GM12878 (cell line): ENCODE results near the gene MTA3. TPM values are rescaled to one million over a fixed set of nuclear protein-coding genes. Genes with fewer than 3 reads are reported as not detected.

Experiments used
- ATAC-seq: fragments of 200-7000 bp; cut with Tn5 transposase; 3 replicates; pipeline ENCODE4 v1.9.1; 2020; ENCODE audit warnings: mild to moderate bottlenecking, moderate library complexity
- BruUV-seq: library from RNA; stranded (reverse); fragments of 400-500 nt; replicated peaks from 2 replicates; lab custom pipeline; 2021; lab: Mats Ljungman, UMichigan
- CTCF ChIA-PET: fragments of 300-600 bp; sonication (Branson Sonifier 250); formaldehyde crosslinking; extraction: SDS; loops from one replicate; lab custom pipeline; 2021; ENCODE audit warnings: inconsistent platforms; lab: Yijun Ruan, JAX
- POLR2A ChIA-PET: fragments of 350-600 bp; formaldehyde crosslinking; extraction: SDS; loops from one replicate; lab custom pipeline; 2021; ENCODE audit warnings: inconsistent platforms; lab: Charles Lee
- RAD21 ChIA-PET: fragments of 300-600 bp; sonication (Branson Sonifier 250); formaldehyde crosslinking; loops from one replicate; lab custom pipeline; 2023; ENCODE audit warnings: antibody characterized with exemption; ENCODE audit not compliant: unreplicated experiment; lab: Charles Lee
- SMC1A ChIA-PET: fragments of 300-600 bp; sonication (Branson Sonifier 250); formaldehyde crosslinking; loops from one replicate; lab custom pipeline; 2023; ENCODE audit not compliant: unreplicated experiment, uncharacterized antibody; lab: Charles Lee
- DNase-seq: peaks from one replicate; pipeline ENCODE4 v3.0.0-alpha.2; 2011; ENCODE audit warnings: low read depth, low spot score
- FAIRE-seq: peaks from 3 replicates; lab custom pipeline; 2011; peaks lifted over from hg19 to GRCh38; lab: Jason Lieb, UNC
- H2AFZ ChIP-seq: 2 replicates; pipeline ENCODE4 v1.6.0; 2011; ENCODE audit warnings: low read depth, low read length, control low read depth; ENCODE audit not compliant: control insufficient read depth
- H3K27ac ChIP-seq: 2 replicates; pipeline ENCODE4 v1.5.1; 2011; ENCODE audit warnings: control low read depth; ENCODE audit not compliant: control insufficient read depth, insufficient read depth
- H3K27me3 ChIP-seq, 2 experiments: replicated peaks in 1 of 2; 2 replicates each; pipeline versions ENCODE4 v1.6.0 to v1.6.1; 2011; ENCODE audit warnings: low read length in 1 of 2; ENCODE audit not compliant: control insufficient read depth in 2 of 2, insufficient read depth in 2 of 2
- H3K36me3 ChIP-seq, 2 experiments: 2 replicates each; pipeline ENCODE4 v1.5.1; 2011; ENCODE audit warnings: low read length in 1 of 2; ENCODE audit not compliant: control insufficient read depth in 2 of 2, insufficient read depth in 2 of 2
- H3K4me1 ChIP-seq: 2 replicates; pipeline ENCODE4 v1.6.1; 2011; ENCODE audit warnings: mild to moderate bottlenecking, low read length, moderate library complexity, mixed read lengths; ENCODE audit not compliant: control insufficient read depth, insufficient read depth
- H3K4me2 ChIP-seq: 2 replicates; pipeline ENCODE4 v1.6.0; 2011; ENCODE audit warnings: control low read depth; ENCODE audit not compliant: control insufficient read depth, insufficient read depth
- H3K4me3 ChIP-seq: fragments of 200-600 bp; sonication (generic); 2 replicates; pipeline ENCODE4 v1.5.1; 2016
- H3K79me2 ChIP-seq: 2 replicates; pipeline ENCODE4 v1.6.0; 2011; ENCODE audit warnings: low read length; ENCODE audit not compliant: control insufficient read depth, insufficient read depth
- H3K9ac ChIP-seq: 2 replicates; pipeline ENCODE4 v1.8.0; 2011; ENCODE audit warnings: low read length, control low read depth, mixed read lengths; ENCODE audit not compliant: control insufficient read depth, insufficient read depth
- H3K9me3 ChIP-seq: replicated peaks from 3 replicates; pipeline ENCODE4 v1.5.1; 2011; ENCODE audit warnings: mild to moderate bottlenecking, low read length; ENCODE audit not compliant: control insufficient read depth, insufficient read depth
- H4K20me1 ChIP-seq: 2 replicates; pipeline ENCODE4 v1.6.0; 2011; ENCODE audit not compliant: control insufficient read depth, insufficient read depth
- BRCA1 ChIP-seq: IDR thresholded peaks from 2 replicates; pipeline ENCODE4 v1.6.1; 2011; ENCODE audit warnings: low read depth, low read length, improper control_type of control experiment
- FOS ChIP-seq: IDR thresholded peaks from 3 replicates; pipeline ENCODE4 v1.6.1; 2011; ENCODE audit warnings: borderline replicate concordance; ENCODE audit not compliant: insufficient read length; ENCODE audit errors: extremely low read depth
- MTA2 ChIP-seq: fragments of 450-650 bp; IDR thresholded peaks from 2 replicates; pipeline ENCODE4 v1.6.1; 2016; ENCODE audit warnings: low read depth, mild to moderate bottlenecking, moderate library complexity
- POLR2A ChIP-seq: IDR thresholded peaks from 2 replicates; pipeline ENCODE4 v1.6.1; 2011; ENCODE audit warnings: low read depth, mild to moderate bottlenecking, low read length
- SMAD1 ChIP-seq: fragments of 450-650 bp; IDR thresholded peaks from 2 replicates; pipeline ENCODE4 v1.6.1; 2018; ENCODE audit warnings: mild to moderate bottlenecking, low read depth; ENCODE audit not compliant: partially characterized antibody
- SP1 ChIP-seq: IDR thresholded peaks from one replicate; pipeline ENCODE4 v1.6.1; 2011; ENCODE audit warnings: low read depth, low read length
- SPI1 ChIP-seq: IDR thresholded peaks from 2 replicates; pipeline ENCODE4 v1.6.1; 2011; ENCODE audit warnings: low read depth, mild to moderate bottlenecking, low read length, moderate library complexity, borderline replicate concordance; ENCODE audit not compliant: insufficient read depth
- SREBF2 ChIP-seq: IDR thresholded peaks from 2 replicates; pipeline ENCODE4 v1.6.1; 2012; ENCODE audit warnings: mild to moderate bottlenecking, low read length
- SUPT20H ChIP-seq: IDR thresholded peaks from 2 replicates; pipeline ENCODE4 v1.6.1; 2011; ENCODE audit warnings: low read depth, mild to moderate bottlenecking, low read length, moderate library complexity, borderline replicate concordance; ENCODE audit not compliant: control insufficient read depth
- TAF1 ChIP-seq: IDR thresholded peaks from 2 replicates; pipeline ENCODE4 v1.6.1; 2011; ENCODE audit warnings: mild to moderate bottlenecking, low read depth, low read length, borderline replicate concordance
- WRNIP1 ChIP-seq: IDR thresholded peaks from 2 replicates; pipeline ENCODE4 v1.6.1; 2011; ENCODE audit warnings: low read depth, low read length, improper control_type of control experiment, borderline replicate concordance
- WGBS: methylation state at CpG from one replicate; pipeline ENCODE4 v1.1.6; 2016; ENCODE audit warnings: low lambda C conversion rate; ENCODE audit not compliant: insufficient replicate concordance, insufficient coverage; ENCODE audit errors: missing lambda C conversion rate; 5-methylcytosine and 5-hydroxymethylcytosine counted together
- in situ Hi-C: fragments of 300-500 bp; cut with MboI; formaldehyde crosslinking; loops from 9 replicates; pipeline ENCODE4 v1.14.3; 2018; ENCODE audit warnings: mixed read lengths
- intact Hi-C: fragments of 100-400 bp; cut with micrococcal nuclease; formaldehyde crosslinking; loops from one replicate; pipeline ENCODE4 v1.14.2; 2022; ENCODE audit not compliant: unreplicated experiment
- polyA plus RNA-seq, 11 experiments: library from polyadenylated mRNA; depleted of rRNA in 4 of 11; unstranded in 6 of 11; stranded (reverse) in 5 of 11; fragments of >200 nt; fragmentation: Nextera tagmentation in 4 of 11; fragmentation: Illumina TruSeq in 1 of 11; extraction: Ambion mirVana in 4 of 11; extraction: Trizol in 1 of 11; gene quantifications; 1 replicate in 1 of 11; 2 replicates in 10 of 11; pipeline versions ENCODE4 v1.2.1 to v1.2.3, GENCODE V29; 2011 to 2016; ENCODE audit warnings: inconsistent platforms in 2 of 11, missing spikeins in 2 of 11, low read depth in 1 of 11
- total RNA-seq, 4 experiments: library from RNA; depleted of rRNA in 3 of 4; stranded (reverse); fragments of >200 nt in 3 of 4; fragmentation: Illumina TruSeq in 1 of 4; extraction: Trizol in 1 of 4; gene quantifications; 2 replicates each; pipeline versions ENCODE4 v1.2.1 to v1.2.3, GENCODE V29; 2013 to 2021
- TF ChIP-seq, protein P1 (sequence below): fragments of 450-650 bp; IDR thresholded peaks from 2 replicates; pipeline ENCODE4 v1.6.1; 2018; ENCODE audit warnings: borderline replicate concordance, mild to moderate bottlenecking; ENCODE audit not compliant: partially characterized antibody
- TF ChIP-seq, protein P2 (sequence below): IDR thresholded peaks from 2 replicates; pipeline ENCODE4 v1.6.1; 2012; ENCODE audit warnings: low read depth, low read length, improper control_type of control experiment
- TF ChIP-seq, protein P3 (sequence below): fragments of 450-650 bp; conservative IDR thresholded peaks from 2 replicates; pipeline ENCODE4 v1.6.1; 2017; ENCODE audit warnings: mild to moderate bottlenecking, moderate library complexity

MTA3 gene
- total and polyA plus RNA-seq, 10 of the 15 experiments (the other 5 are each of a cell fraction or from before 2014, with no cell fraction given), result 17.6 to 45.5 (median 26.5) TPM

DNA sequence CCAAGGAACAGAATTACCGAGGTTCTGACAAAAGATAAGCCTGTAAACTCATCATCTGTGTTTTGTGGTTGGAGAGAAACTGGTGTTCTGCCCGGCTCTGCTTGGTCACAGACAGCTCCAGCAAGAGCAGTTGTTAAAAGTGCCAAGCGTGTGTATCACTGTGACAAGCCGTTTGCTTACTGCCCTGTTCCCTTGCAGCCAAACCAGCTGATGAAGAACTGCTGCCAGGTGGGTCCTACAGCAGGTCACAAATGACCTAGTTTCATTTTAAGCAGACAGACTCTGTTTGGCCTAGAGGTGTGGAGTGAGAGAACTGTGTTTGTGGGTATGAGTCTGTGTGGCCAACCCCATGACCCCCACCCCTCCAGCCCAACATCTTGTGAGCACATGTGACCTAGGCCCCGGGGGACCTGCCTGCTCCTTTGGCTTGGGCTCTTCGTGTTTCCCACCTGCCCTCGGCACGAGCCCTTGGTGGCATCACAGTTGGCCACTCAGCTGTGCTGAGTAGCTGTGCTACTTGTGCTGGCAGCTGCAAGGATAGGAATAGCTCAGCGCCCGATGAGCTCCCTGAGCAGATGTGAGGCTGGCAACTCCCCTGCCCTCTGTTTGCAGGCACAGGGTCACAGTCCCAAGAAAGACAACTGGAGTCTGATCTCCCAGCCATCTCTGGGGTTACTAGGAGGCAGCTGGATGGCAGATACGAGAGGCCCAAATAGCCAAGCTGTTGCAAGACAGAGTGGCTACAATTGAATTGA, 185.8 kb downstream of the MTA3 start (continued):
- TF ChIP-seq, protein P1, sequence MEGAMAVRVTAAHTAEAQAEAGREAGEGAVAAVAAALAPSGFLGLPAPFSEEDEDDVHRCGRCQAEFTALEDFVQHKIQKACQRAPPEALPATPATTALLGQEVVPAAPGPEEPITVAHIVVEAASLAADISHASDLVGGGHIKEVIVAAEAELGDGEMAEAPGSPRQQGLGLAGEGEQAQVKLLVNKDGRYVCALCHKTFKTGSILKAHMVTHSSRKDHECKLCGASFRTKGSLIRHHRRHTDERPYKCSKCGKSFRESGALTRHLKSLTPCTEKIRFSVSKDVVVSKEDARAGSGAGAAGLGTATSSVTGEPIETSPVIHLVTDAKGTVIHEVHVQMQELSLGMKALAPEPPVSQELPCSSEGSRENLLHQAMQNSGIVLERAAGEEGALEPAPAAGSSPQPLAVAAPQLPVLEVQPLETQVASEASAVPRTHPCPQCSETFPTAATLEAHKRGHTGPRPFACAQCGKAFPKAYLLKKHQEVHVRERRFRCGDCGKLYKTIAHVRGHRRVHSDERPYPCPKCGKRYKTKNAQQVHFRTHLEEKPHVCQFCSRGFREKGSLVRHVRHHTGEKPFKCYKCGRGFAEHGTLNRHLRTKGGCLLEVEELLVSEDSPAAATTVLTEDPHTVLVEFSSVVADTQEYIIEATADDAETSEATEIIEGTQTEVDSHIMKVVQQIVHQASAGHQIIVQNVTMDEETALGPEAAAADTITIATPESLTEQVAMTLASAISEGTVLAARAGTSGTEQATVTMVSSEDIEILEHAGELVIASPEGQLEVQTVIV, result no peak
- TF ChIP-seq SMAD1 (no peak), SP1 (no peak), POLR2A (no peak), FOS (no peak)
- TF ChIP-seq, protein P2, sequence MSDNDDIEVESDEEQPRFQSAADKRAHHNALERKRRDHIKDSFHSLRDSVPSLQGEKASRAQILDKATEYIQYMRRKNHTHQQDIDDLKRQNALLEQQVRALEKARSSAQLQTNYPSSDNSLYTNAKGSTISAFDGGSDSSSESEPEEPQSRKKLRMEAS, result peak; percentile 32

DNA sequence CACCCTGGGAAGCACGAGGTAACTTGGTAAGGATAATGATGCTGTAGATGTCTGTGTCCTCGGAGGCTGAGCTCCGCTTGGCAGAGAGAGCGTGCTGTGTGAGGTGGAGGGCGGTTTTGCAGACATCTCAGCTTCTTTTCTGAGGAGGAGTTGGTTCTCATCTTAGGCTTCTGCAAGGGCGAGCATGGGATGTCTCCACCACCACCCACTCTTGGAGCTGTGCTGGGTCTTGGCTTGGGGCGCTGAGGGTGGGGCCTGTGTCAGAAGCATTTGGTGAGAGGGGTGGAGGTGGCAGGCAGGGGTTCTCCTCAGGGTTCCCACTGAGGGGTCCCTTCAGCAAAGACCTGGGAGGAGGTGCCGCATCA, 186.3 kb downstream of the MTA3 start:
- intact Hi-C loops, result loop anchor here (1.0 to 10.0 kb wide), 3 partner anchors 32 to 260 kb away; partner anchors contain the start of genes HAAO and KCNG3
- CTCF ChIA-PET, result interaction anchor here (1.1 to 1.8 kb wide), 7 partner anchors 13 to 91 kb away, joined by 3 to 9 read pairs (median 4); no protein-coding TSS in a partner anchor
- no TSS peak for BruUV-seq
- Histone ChIP-seq H3K27ac (peak overlapping the region; percentile 17), H3K79me2 (no peaks in the 10 kb centered on the region), H3K27me3 (no peaks in the 10 kb centered on the region), H3K36me3 (no peaks in the 10 kb centered on the region), H3K9ac (0 out of 2 replicates have a peak overlapping the region, but pooled peaks have one; percentile 7), H3K4me3 (no peak overlapping the region), H2AFZ (no peak overlapping the region), H3K4me2 (peak overlapping the region; percentile 5), H3K4me1 (peaks cover 52% of the 10 kb centered on the region), H3K9me3 (no peaks in the 10 kb centered on the region), H4K20me1 (no peaks in the 10 kb centered on the region)
- ATAC-seq (no peak), DNase-seq (no peak), FAIRE-seq (no peak)
- POLR2A ChIA-PET, result interaction anchor here (0.5 to 4.8 kb wide), 6 partner anchors 10 to 71 kb away, joined by 3 to 30 read pairs (median 4); no protein-coding TSS in a partner anchor
- in situ Hi-C loops, result no loop called here
- SMC1A ChIA-PET, result interaction anchor here (0.9 to 6.0 kb wide), 9 partner anchors 10 to 91 kb away, joined by 3 to 60 read pairs (median 7); partner anchors contain the start of gene HAAO
- WGBS, result 93% methylated on average over 8 of the region's 8 CpGs
- RAD21 ChIA-PET, result interaction anchor here (0.9 to 4.5 kb wide), 8 partner anchors 10 to 91 kb away, joined by 3 to 39 read pairs (median 6); no protein-coding TSS in a partner anchor
- TF ChIP-seq BRCA1, result no peak
- TF ChIP-seq MTA2, result no peak
- no peak for TF ChIP-seq SPI1
- no peak for TF ChIP-seq SUPT20H
- no peak for TF ChIP-seq TAF1
- no peak for TF ChIP-seq SREBF2
- no peak for TF ChIP-seq WRNIP1
- TF ChIP-seq, protein P3, sequence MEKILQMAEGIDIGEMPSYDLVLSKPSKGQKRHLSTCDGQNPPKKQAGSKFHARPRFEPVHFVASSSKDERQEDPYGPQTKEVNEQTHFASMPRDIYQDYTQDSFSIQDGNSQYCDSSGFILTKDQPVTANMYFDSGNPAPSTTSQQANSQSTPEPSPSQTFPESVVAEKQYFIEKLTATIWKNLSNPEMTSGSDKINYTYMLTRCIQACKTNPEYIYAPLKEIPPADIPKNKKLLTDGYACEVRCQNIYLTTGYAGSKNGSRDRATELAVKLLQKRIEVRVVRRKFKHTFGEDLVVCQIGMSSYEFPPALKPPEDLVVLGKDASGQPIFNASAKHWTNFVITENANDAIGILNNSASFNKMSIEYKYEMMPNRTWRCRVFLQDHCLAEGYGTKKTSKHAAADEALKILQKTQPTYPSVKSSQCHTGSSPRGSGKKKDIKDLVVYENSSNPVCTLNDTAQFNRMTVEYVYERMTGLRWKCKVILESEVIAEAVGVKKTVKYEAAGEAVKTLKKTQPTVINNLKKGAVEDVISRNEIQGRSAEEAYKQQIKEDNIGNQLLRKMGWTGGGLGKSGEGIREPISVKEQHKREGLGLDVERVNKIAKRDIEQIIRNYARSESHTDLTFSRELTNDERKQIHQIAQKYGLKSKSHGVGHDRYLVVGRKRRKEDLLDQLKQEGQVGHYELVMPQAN, result no peak
